SU-DHL-6 (cell line): ENCODE data around the gene TMEM128.
"Not testable (repeated sequence)": the region's sequence is repeated elsewhere in the genome, so short reads cannot be mapped to it uniquely, and the experiment has no call there.

Experiments
- H2AFZ ChIP-seq: fragments of 200-600 bp; sonication (generic); 2 replicates; pipeline ENCODE4 v1.6.1; 2014; ENCODE audit warnings: low read depth, mild to moderate bottlenecking, moderate library complexity, mixed read lengths, antibody characterized with exemption, low read length; ENCODE audit not compliant: severe bottlenecking
- H3F3A ChIP-seq: fragments of 200-600 bp; shearing (Covaris generic); 2 replicates; pipeline ENCODE4 v1.6.0; 2016; ENCODE audit warnings: antibody characterized with exemption, mild to moderate bottlenecking; ENCODE audit not compliant: insufficient read depth
- H3K27ac ChIP-seq: fragments of 200-600 bp; sonication (generic); 2 replicates; pipeline ENCODE4 v1.5.1; 2016; ENCODE audit warnings: low read depth, mild to moderate bottlenecking, low read length, moderate library complexity, mixed read lengths
- H3K27me3 ChIP-seq: fragments of 200-600 bp; sonication (generic), shearing (Covaris generic); 2 replicates; pipeline ENCODE4 v1.6.0; 2014; ENCODE audit warnings: mild to moderate bottlenecking, low read length
- H3K36me3 ChIP-seq: fragments of 200-600 bp; sonication (generic); 2 replicates; pipeline ENCODE4 v1.6.1; 2014; ENCODE audit warnings: mild to moderate bottlenecking, low read length, mixed read lengths
- H3K4me2 ChIP-seq: fragments of 300-600, 200-600 bp; shearing (Covaris generic), sonication (generic); 2 replicates; pipeline ENCODE4 v1.6.0; 2014; ENCODE audit warnings: low read length, low read depth, mild to moderate bottlenecking; ENCODE audit not compliant: poor library complexity, severe bottlenecking
- H3K4me3 ChIP-seq: fragments of 200-600 bp; sonication (generic); 2 replicates; pipeline ENCODE4 v1.5.1; 2014; ENCODE audit warnings: antibody characterized with exemption, low read length, mild to moderate bottlenecking, mixed read lengths; ENCODE audit not compliant: insufficient read depth, poor library complexity, severe bottlenecking
- H3K79me2 ChIP-seq: fragments of 200-600 bp; sonication (generic); 2 replicates; pipeline ENCODE4 v1.6.1; 2014; ENCODE audit warnings: mild to moderate bottlenecking, low read length, moderate library complexity; ENCODE audit not compliant: insufficient read depth
- H3K9ac ChIP-seq: fragments of 200-600 bp; sonication (generic); 2 replicates; pipeline ENCODE4 v1.7.0; 2014; ENCODE audit warnings: mild to moderate bottlenecking, low read length
- H3K9me2 ChIP-seq: fragments of 200-600 bp; sonication (generic); replicated peaks from 2 replicates; pipeline ENCODE4 v1.6.1; 2014; ENCODE audit warnings: low read length; ENCODE audit not compliant: insufficient read depth
- H3K9me3 ChIP-seq: fragments of 200-600 bp; sonication (generic); 2 replicates; pipeline ENCODE4 v1.6.1; 2014; ENCODE audit warnings: low read length, mixed read lengths; ENCODE audit not compliant: insufficient read depth
- H4K20me1 ChIP-seq: fragments of 200-600 bp; sonication (generic); 2 replicates; pipeline ENCODE4 v1.6.1; 2014; ENCODE audit warnings: low read depth, mild to moderate bottlenecking, antibody characterized with exemption, low read length, moderate library complexity, mixed read lengths
- EZH2phosphoT487 ChIP-seq: fragments of 200-600 bp; sonication (generic), shearing (Covaris generic); conservative IDR thresholded peaks from 2 replicates; pipeline ENCODE4 v1.6.1; 2018; ENCODE audit warnings: mild to moderate bottlenecking, antibody characterized with exemption, low read length, moderate library complexity, mixed read lengths
- TF ChIP-seq, protein P1 (sequence below): fragments of 200-600 bp; sonication (generic); IDR thresholded peaks from one replicate; pipeline ENCODE4 v1.5.1; 2017; ENCODE audit warnings: antibody characterized with exemption, mild to moderate bottlenecking, low read length, moderate library complexity; ENCODE audit not compliant: insufficient read depth, poor library complexity, severe bottlenecking

Gene TMEM128

DNA sequence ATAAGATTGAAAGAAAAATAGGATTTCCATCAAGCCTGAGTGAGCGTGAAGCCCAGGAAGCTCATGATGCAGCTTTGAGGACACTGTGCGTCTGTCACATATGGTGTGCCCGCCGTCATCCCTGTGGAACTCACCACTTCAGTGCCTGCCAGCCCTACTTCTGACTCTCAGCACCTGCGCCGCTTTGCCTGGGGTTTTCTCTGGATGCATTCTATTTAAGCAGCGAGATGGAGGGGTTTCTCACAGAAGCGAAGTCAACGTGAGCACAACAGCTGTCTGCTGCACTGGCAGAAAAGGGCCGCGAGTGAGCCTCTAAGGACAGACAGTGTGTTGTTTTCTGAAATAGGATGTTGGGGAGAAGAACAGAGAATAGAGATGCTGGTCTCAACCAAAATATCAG is 6.2 kb upstream of the TMEM128 start:
- Histone ChIP-seq H3K36me3 (no peaks in the 10 kb centered on the region), H3K27me3 (no peaks in the 10 kb centered on the region), H3K4me2 (no peak overlapping the region), H4K20me1 (no peaks in the 10 kb centered on the region), H3K27ac (no peak overlapping the region), H3F3A (peaks cover 3% of the 10 kb centered on the region; the same call in 1 of the 2 replicates), H3K9ac (no peak overlapping the region), H3K4me3 (no peak overlapping the region), H3K9me2 (no peaks in the 10 kb centered on the region), H3K9me3 (no peaks in the 10 kb centered on the region), H3K79me2 (no peaks in the 10 kb centered on the region), H2AFZ (no peak overlapping the region)
- no peak for TF ChIP-seq EZH2phosphoT487
- TF ChIP-seq, protein P1, sequence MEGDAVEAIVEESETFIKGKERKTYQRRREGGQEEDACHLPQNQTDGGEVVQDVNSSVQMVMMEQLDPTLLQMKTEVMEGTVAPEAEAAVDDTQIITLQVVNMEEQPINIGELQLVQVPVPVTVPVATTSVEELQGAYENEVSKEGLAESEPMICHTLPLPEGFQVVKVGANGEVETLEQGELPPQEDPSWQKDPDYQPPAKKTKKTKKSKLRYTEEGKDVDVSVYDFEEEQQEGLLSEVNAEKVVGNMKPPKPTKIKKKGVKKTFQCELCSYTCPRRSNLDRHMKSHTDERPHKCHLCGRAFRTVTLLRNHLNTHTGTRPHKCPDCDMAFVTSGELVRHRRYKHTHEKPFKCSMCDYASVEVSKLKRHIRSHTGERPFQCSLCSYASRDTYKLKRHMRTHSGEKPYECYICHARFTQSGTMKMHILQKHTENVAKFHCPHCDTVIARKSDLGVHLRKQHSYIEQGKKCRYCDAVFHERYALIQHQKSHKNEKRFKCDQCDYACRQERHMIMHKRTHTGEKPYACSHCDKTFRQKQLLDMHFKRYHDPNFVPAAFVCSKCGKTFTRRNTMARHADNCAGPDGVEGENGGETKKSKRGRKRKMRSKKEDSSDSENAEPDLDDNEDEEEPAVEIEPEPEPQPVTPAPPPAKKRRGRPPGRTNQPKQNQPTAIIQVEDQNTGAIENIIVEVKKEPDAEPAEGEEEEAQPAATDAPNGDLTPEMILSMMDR: no peak

DNA sequence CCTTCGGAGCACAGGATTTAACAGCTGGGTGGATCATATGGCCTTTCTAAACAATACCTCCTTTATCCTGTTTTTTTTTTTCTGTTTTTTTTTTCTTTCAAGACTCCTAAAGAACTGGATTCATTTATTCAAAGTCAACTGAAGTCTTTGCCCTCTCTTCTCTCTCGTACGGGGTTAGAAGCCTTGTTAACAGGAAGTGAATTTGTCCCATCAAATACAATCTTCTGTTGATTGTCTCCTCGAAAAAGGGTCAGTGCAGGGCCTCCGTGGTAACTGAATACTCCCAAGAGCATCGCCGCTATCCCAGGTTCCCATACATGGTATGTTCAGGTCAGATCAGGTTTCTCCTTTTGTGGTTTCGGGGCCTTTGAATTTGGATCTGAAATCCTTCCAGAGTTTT is 1.8 kb upstream of the TMEM128 start:
- Histone ChIP-seq H3K4me3 (no peak overlapping the region), H3K27ac (no peak overlapping the region), H3K36me3 (peaks cover 4% of the 10 kb centered on the region; the same call in 1 of the 2 replicates), H3K9ac (no peak overlapping the region), H4K20me1 (no peaks in the 10 kb centered on the region), H3K79me2 (peaks cover 7% of the 10 kb centered on the region), H3K9me2 (no peaks in the 10 kb centered on the region), H3F3A (peaks cover 11% of the 10 kb centered on the region), H2AFZ (no peak overlapping the region), H3K27me3 (no peaks in the 10 kb centered on the region), H3K4me2 (no peak overlapping the region), H3K9me3 (no peaks in the 10 kb centered on the region)
- no peak for TF ChIP-seq EZH2phosphoT487
- TF ChIP-seq, protein P1: no peak

DNA sequence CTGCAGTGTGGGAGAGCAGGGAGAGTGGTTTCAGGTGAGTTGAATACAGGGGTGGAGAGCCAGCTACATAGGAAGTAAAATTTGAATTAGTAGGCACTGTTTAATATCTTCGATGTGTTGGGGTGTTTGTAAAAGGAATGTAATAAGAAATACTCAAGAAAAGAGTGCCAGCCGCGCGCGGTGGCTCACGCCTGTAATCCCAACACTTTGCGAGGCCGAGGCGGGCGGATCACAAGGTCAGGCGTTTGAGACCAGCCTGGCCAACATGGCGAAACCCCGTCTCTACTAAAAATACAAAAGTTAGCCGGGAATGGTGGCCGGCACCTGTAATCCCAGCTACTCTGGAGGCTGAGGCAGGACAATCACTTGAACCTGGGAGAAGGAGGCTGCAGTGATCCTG is 1.3 kb upstream of the TMEM128 start:
- H3K27ac ChIP-seq, H3K27me3 ChIP-seq, H3K79me2 ChIP-seq, H3K9me3 ChIP-seq, H4K20me1 ChIP-seq, H2AFZ ChIP-seq, H3K4me3 ChIP-seq, H3K36me3 ChIP-seq, H3K9me2 ChIP-seq: not testable (repeated sequence)
- Histone ChIP-seq H3F3A (peaks cover 11% of the 10 kb centered on the region), H3K9ac (peak overlapping the region; percentile 75; the same call in 1 of the 2 replicates), H3K4me2 (peak overlapping the region; percentile 81)

DNA sequence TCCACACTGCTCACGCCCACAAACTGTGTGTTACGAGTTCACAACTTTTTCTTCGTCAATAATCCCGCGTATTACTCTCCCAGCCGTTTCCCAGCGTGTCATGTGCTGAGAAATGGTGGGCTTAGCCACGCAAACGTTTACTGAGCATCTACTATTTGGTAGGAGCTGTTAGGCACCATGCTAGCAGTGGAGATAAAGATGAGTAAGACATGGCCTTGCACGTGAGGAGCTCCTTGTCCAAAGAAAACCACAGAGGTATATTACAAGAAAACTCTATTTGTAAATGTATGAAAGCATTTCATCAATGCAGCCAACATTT is 821 bp upstream of the TMEM128 start:
- Histone ChIP-seq H3K27ac (peak overlapping the region; percentile 48), H3K4me3 (peak overlapping the region; percentile 69), H3K9me3 (no peaks in the 10 kb centered on the region), H3K9me2 (no peaks in the 10 kb centered on the region), H3K27me3 (no peaks in the 10 kb centered on the region), H3K9ac (peak overlapping the region; percentile 75), H3F3A (peaks cover 11% of the 10 kb centered on the region), H3K36me3 (peaks cover 4% of the 10 kb centered on the region; the same call in 1 of the 2 replicates), H3K79me2 (peaks cover 7% of the 10 kb centered on the region), H2AFZ (peak overlapping the region; percentile 75), H4K20me1 (no peaks in the 10 kb centered on the region), H3K4me2 (peak overlapping the region; percentile 81)
- TF ChIP-seq EZH2phosphoT487: no peak
- TF ChIP-seq, protein P1: no peak
